HG03469 (cell line): ENCODE results near the gene USP11.

Experiments used
- ATAC-seq: cut with Tn5 transposase; IDR thresholded peaks from one replicate; pipeline ENCODE4 v1.9.1; 2021; ENCODE audit warnings: mild to moderate bottlenecking, moderate library complexity, moderate number of reproducible peaks; ENCODE audit not compliant: unreplicated experiment

The USP11 gene

GRCh38 chrX:47224266-47224895 is 8.4 kb upstream of the USP11 start:
- ATAC-seq: no peak

- no peak for ATAC-seq
These were observed 7.9 kb upstream of the USP11 start for GRCh38 chrX:47224896-47225290.

DNA sequence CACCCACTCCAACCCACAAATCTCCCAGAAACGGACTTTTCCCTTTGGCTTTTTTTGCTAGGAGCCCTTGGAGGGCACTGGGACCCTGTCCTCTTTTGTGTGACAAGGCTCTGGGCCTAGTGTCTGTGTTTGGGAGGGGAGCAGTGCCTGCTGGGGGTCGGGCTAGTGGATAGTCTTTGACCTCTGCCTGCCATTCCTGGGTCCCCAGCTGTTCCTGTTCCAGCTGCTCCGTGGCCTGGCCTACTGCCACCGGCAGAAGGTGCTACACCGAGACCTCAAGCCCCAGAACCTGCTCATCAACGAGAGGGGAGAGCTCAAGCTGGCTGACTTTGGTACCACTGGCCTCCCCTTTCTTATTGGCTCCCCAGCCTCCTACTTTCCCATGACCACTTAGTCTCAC is 6.7 kb upstream of the USP11 start:
- no peak for ATAC-seq

- no peak for ATAC-seq
These were observed 6.1 kb upstream of the USP11 start for GRCh38 chrX:47226531-47227333.

GRCh38 chrX:47227334-47227583 is 5.5 kb upstream of the USP11 start:
- no peak for ATAC-seq

- ATAC-seq: no peak
These were observed 4.1 kb upstream of the USP11 start for GRCh38 chrX:47228550-47229270.

DNA sequence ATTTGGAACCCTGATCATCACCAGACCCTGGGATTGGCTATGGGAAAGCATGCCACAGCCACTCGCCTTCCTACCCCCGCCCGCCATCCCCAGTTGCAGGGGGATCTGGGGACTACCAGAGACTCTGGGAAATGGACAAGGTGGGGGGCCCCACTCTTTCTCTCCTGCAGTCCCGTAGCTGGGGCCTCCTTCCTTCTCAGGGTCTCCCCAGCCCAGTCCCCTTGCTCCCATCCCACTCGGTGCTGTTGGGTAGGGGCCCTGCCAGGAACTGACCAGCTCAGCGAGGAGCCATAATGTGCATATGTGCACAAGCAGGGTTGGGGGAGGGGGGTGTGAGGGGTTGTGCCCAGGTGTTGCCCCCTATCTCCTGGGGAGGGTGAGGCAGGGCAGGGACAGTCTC is 3.4 kb upstream of the USP11 start:
- no peak for ATAC-seq

GRCh38 chrX:47230136-47230868 is 2.5 kb upstream of the USP11 start:
- ATAC-seq: no peak

DNA sequence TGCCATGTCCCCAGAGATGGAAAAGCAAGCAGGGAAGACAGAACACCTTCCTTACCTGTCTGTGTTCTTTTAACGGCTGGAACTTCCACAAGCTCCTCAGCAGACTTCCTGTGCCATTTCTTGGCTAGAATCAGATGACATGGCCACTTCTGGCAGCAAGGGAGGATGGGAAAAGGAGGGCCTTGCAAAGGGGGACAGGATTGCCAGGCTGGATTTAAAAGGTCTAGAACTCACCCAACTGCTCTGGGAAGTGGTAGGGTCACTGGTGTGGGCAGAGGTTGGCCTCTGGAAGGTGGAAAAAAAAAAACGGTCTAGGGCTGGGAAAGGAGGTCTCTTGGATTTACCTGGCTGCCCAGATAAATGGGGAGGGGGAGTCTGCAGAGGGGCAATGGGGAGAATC is 1.6 kb upstream of the USP11 start:
- ATAC-seq: no peak

- no peak for ATAC-seq
These were observed 509 bp upstream of the USP11 start for GRCh38 chrX:47232197-47232802.

DNA sequence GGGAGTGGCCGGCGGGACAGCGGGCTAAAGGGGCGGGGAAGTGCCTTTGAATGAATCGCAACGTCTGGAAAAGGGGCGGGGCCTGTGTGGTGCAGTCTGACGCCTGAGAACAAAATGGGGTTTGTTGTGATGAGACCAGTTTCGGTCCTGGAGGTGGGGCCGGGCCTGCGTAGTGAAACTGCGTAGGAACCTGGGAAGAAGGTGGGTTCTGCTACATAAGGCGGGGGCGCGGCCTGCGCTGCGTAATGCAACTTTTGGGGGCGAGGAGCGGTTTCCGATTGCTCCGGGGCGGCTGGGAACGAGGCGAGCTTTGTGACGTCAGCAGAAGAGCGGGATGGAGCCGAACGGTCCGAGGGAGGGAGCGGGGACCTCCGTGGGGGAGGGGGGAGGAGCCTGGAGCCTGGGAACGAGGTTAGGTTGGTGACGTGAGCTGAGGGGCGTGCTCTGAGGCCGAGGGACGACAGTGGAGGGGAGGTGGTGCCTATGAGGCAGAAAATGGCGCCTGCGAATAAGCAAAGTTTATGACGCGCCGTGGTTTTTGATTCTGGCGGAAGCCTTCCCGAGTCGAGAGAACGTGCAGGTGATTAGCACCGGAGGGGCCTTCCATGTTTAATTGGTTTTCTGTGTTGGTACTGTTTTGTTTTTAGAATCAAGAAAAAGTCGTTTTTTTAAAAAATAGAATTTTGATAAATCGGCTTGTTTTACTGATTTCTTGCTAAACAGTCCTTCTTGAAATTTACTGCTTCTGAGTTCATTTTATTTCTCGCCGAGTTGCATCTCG is 714 bp downstream of the USP11 start:
- peak; percentile 68 for ATAC-seq

DNA sequence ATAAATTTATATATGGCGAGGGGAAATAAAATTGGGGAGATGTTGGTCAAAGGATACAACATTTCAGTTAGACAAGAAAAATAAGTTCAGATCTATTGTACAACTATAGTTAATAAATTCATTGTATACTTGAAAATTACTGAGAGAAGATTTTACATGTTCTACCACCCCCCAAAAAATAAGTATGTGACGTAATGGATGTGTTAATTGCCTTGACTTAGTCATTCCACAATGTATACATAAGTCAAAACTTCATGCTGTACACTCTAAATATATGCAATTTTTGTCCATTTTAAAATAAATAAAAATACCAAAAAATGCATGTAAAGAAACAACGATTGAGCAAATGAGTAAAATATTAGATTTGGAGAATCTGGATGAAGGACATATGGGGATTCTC is 1.8 kb downstream of the USP11 start:
- ATAC-seq: no peak

DNA sequence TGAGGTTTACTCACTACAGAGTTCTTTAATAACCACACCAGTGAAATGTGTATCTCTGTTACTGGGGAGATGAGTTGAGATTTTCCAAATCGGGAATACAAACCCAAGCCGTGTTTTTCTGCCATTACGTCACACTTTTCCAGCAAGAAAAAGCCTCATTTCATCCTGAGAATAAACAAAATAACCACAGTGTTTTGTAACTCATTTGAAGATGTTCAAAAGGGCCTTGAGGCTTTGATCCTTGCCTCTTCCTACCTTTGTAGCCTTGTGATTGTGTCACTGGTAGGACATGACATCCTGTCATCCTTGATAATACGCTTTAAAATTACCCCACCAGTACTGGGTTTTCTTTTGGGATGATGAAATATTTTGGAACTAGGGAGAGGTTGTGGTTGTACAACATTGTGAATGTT is 2.9 kb downstream of the USP11 start:
- ATAC-seq: no peak

DNA sequence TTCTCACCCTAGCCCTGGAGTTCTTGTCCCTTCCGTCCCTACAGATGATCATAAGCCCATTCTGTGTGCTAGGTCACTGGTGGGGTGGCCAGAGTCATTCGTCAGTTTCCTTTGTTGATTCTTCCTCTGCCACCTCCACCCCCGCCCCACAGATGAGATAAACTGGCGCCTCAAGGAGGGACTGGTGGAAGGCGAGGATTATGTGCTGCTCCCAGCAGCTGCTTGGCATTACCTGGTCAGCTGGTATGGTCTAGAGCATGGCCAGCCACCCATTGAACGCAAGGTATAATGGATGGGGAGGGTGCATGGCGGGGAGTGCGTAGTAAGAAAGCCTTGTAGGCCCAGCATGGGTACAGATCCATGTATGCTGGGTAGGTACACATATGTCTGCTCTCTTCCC is 6.4 kb downstream of the USP11 start:
- no peak for ATAC-seq

DNA sequence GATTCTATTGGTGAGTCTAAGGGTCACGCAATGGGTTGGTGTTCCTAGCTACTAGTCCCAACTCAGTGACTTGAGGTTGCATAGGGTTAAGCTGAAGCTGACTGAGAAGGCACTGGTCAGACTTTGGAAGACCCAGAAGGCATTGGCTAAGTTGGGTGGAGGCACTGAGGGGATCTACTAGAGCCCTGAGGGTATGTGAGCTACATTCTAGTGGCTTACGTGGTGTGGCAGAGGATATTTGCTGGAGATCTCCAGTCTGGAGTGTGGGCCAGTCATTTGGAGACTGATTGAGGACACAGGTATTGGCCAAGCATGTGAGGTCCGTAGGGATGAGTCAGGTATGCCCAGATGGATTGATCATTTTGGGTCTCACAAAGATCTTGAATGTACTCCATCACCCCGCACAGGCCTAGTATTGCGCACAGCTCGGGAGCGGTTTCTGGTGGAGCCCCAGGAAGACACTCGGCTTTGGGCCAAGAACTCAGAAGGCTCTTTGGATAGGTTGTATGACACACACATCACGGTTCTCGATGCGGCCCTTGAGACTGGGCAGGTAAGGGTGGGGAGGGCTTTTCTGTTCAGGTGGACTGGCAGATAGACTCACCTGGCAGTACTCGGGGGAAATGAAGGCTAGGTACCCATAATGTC is 7.2 kb downstream of the USP11 start:
- no peak for ATAC-seq

DNA sequence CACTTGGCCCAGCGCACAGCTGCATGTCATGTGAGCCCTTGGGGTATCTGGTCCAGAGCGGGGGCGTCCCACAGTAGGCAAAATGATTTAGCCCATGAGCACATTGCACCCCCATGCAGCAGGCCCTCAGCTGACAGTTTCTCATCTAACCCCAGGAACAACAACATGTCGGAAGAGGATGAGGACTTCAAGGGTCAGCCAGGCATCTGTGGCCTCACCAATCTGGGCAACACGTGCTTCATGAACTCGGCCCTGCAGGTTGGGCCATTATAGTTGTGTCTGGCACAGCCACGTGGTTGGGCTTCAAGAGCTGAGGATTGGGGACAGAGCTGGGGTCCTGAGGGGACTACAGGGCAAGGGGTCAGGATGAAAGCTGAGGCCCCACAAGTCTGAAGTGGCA is 7.8 kb downstream of the USP11 start:
- no peak for ATAC-seq

GRCh38 chrX:47241201-47242011 is 8.6 kb downstream of the USP11 start:
- no peak for ATAC-seq

GRCh38 chrX:47242321-47242720 is 9.5 kb downstream of the USP11 start:
- no peak for ATAC-seq

- ATAC-seq: no peak
These were observed 10.5 kb downstream of the USP11 start for GRCh38 chrX:47243351-47243750.
